Nephron progenitor cell (in vitro differentiated cells): Measurements from ENCODE around the gene HOXD11.
A peak's percentile ranks its signal among the peaks of the same experiment; 100 is the strongest.

Source experiments
- DNase-seq: peaks from one replicate; pipeline ENCODE4 v3.0.0; 2021
- H3K27ac Mint-ChIP-seq: 2 replicates; pipeline ENCODE4 v1.8.0; 2021; ENCODE audit warnings: mild to moderate bottlenecking, moderate library complexity, mixed read lengths
- H3K27me3 Mint-ChIP-seq: 2 replicates; pipeline ENCODE4 v1.8.0; 2021; ENCODE audit warnings: mild to moderate bottlenecking, low read depth, mixed read lengths; ENCODE audit not compliant: poor library complexity
- H3K36me3 Mint-ChIP-seq: 2 replicates; pipeline ENCODE4 v1.8.0; 2021; ENCODE audit warnings: low read depth, mixed read lengths
- H3K4me1 Mint-ChIP-seq: 2 replicates; pipeline ENCODE4 v1.8.0; 2021; ENCODE audit warnings: mixed read lengths
- H3K4me3 Mint-ChIP-seq: 2 replicates; pipeline ENCODE4 v1.8.0; 2021; ENCODE audit warnings: mild to moderate bottlenecking, moderate library complexity, mixed read lengths
- H3K9me3 Mint-ChIP-seq: 2 replicates; pipeline ENCODE4 v1.8.0; 2021; ENCODE audit warnings: mild to moderate bottlenecking, moderate library complexity, mixed read lengths
- CTCF ChIP-seq: fragments of 200-600 bp; sonication (generic); IDR thresholded peaks from 2 replicates; pipeline ENCODE4 v1.5.0; 2021; ENCODE audit warnings: antibody characterized with exemption

Gene HOXD11

DNA sequence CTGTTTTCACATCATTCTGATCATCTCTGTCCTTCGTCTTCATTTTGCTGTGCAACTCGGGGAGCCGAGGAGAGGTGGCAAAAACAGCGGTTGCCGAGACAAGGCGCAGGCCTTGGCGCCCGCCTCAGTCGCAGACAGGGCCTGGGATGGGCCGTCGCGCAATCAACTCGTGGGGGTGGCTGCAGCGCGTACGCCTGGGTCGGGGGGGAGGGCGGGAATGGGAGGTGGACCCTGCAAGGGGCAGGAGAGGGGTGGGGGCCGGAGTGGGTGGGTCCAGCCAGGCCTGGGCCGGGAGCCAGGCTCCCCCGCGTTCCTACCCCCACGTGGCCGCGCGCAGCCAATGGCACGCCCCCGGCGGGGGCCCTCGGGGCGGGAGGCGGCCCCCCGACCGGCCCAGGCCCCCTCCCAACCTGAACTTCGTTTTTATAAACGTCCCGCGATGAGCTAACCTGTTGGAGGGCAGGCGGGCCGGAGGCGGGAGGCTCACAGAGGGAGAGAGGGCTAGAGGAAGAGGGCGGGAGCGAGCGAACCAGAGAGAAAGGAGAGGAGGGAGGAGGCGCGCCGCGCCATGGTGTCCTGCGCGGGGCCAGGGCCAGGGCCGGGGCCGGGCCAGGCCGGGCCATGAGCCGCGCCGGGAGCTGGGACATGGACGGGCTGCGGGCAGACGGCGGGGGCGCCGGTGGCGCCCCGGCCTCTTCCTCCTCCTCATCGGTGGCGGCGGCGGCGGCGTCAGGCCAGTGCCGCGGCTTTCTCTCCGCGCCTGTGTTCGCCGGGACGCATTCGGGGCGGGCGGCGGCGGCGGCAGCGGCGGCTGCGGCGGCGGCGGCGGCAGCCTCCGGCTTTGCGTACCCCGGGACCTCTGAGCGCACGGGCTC is 14.6 kb upstream of the HOXD11 start, which contains the start of gene HOXD13:
TSS of gene HOXD13 (plus strand) at position 452 of the 875 bp plus-strand sequence. CDS start at position 622, 170 bp downstream.
- H3K9me3 Mint-ChIP-seq, result peaks cover 6% of the 10 kb centered on the region
- H3K36me3 Mint-ChIP-seq, result no peaks in the 10 kb centered on the region
- peak within 1 kb of the TSS; percentile 73 for H3K4me3 Mint-ChIP-seq
- peaks cover 30% of the 10 kb centered on the region for H3K4me1 Mint-ChIP-seq
- peak; percentile 72 for DNase-seq
- peaks cover 95% of the 10 kb centered on the region for H3K27me3 Mint-ChIP-seq
- no peak within 1 kb of the TSS for H3K27ac Mint-ChIP-seq
- no peak for TF ChIP-seq CTCF

DNA sequence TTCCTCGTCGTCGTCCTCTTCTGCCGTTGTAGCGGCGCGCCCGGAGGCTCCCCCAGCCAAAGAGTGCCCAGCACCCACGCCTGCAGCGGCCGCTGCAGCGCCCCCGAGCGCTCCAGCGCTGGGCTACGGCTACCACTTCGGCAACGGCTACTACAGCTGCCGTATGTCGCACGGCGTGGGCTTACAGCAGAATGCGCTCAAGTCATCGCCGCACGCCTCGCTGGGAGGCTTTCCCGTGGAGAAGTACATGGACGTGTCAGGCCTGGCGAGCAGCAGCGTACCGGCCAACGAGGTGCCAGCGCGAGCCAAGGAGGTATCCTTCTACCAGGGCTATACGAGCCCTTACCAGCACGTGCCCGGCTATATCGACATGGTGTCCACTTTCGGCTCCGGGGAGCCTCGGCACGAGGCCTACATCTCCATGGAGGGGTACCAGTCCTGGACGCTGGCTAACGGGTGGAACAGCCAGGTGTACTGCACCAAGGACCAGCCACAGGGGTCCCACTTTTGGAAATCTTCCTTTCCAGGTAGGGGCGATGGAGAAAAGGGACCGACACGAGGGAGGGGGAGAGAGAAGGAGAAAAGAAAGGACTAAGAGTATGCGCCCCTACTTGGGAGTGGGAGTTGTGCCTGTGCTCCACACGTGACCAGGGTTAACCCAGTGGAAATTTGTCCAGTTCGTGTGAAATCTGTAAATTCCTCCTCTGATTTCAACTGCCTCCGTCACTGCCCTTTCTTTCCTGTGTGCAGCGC is 13.8 kb upstream of the HOXD11 start:
- Mint-ChIP-seq H3K4me3 (peak overlapping the region; percentile 68), H3K27me3 (peaks cover 95% of the 10 kb centered on the region)

DNA sequence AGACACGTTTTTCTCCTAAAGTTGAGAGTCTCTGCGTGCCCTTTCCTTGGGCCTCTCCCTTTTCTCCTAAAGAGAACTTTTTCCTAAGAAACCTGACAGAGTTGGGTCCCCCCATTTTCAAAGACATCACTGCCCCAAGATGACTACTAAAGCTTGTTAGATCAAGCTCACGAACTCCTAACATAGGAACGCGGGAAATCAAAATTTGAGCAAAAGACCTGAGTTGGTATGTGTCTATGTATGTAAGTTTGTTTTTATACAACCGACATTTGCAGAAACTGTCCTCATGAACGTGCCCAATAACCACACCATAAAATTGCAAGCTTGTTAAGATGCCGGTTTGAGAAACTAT is 13.2 kb upstream of the HOXD11 start:
- Mint-ChIP-seq H3K4me1 (peaks cover 37% of the 10 kb centered on the region), H3K4me3 (peak overlapping the region; percentile 68)
- no peak for DNase-seq

More for the DNA sequence above, 13.8 kb upstream of the HOXD11 start:
- no peaks in the 10 kb centered on the region for H3K36me3 Mint-ChIP-seq
- peaks cover 6% of the 10 kb centered on the region for H3K9me3 Mint-ChIP-seq
- peak; percentile 48 for DNase-seq
- peaks cover 33% of the 10 kb centered on the region for H3K4me1 Mint-ChIP-seq
- H3K27ac Mint-ChIP-seq, result no peak overlapping the region
- TF ChIP-seq CTCF, result no peak

GRCh38 chr2:176094349-176094748 is 12.7 kb upstream of the HOXD11 start:
- H3K27me3 Mint-ChIP-seq, result peaks cover 95% of the 10 kb centered on the region
- DNase-seq, result no peak
- H3K36me3 Mint-ChIP-seq, result no peaks in the 10 kb centered on the region
- no peak for TF ChIP-seq CTCF
- H3K9me3 Mint-ChIP-seq, result peaks cover 6% of the 10 kb centered on the region
- peak overlapping the region; percentile 68 for H3K4me3 Mint-ChIP-seq
- H3K4me1 Mint-ChIP-seq, result peaks cover 42% of the 10 kb centered on the region
- H3K27ac Mint-ChIP-seq, result no peak overlapping the region

More for the DNA sequence above, 13.2 kb upstream of the HOXD11 start:
- TF ChIP-seq CTCF, result no peak
- Mint-ChIP-seq H3K27me3 (peaks cover 95% of the 10 kb centered on the region), H3K9me3 (peaks cover 6% of the 10 kb centered on the region), H3K36me3 (no peaks in the 10 kb centered on the region), H3K27ac (no peak overlapping the region)

- peaks cover 6% of the 10 kb centered on the region for H3K9me3 Mint-ChIP-seq
- no peak for TF ChIP-seq CTCF
- peaks cover 95% of the 10 kb centered on the region for H3K27me3 Mint-ChIP-seq
- H3K27ac Mint-ChIP-seq, result no peak overlapping the region
- no peaks in the 10 kb centered on the region for H3K36me3 Mint-ChIP-seq
- H3K4me3 Mint-ChIP-seq, result no peak overlapping the region
- no peak for DNase-seq
- peaks cover 46% of the 10 kb centered on the region for H3K4me1 Mint-ChIP-seq
Measured at GRCh38 chr2:176095421-176095820, 11.7 kb upstream of the HOXD11 start.
